T-helper 2 cell treated with Interferon-gamma antibody and Interleukin-4, amounts not matched to agents 5 μg/mL and 100 μg/mL, for 36 hours (primary cell): ENCODE results near the gene ZNF226.
A peak's percentile ranks its signal among the peaks of the same experiment; 100 is the strongest.
"Not testable (repeated sequence)": the region's sequence is repeated elsewhere in the genome, so short reads cannot be mapped to it uniquely, and the experiment has no call there.

Experiments
- DNase-seq: peaks from one replicate; pipeline ENCODE4 v3.0.0; 2021; ENCODE audit warnings: low spot score
- H3K27ac Mint-ChIP-seq: one replicate; pipeline ENCODE4 v1.8.0; 2021; ENCODE audit warnings: mild to moderate bottlenecking, mixed read lengths
- H3K27me3 Mint-ChIP-seq: one replicate; pipeline ENCODE4 v1.8.0; 2021; ENCODE audit warnings: low read depth, mixed read lengths
- H3K36me3 Mint-ChIP-seq: one replicate; pipeline ENCODE4 v1.8.0; 2021; ENCODE audit warnings: low read depth, mixed read lengths
- H3K4me1 Mint-ChIP-seq: one replicate; pipeline ENCODE4 v1.8.0; 2021; ENCODE audit warnings: low read depth, mixed read lengths
- H3K4me3 Mint-ChIP-seq: one replicate; pipeline ENCODE4 v1.8.0; 2022; ENCODE audit warnings: mild to moderate bottlenecking, moderate library complexity, mixed read lengths
- H3K9me3 Mint-ChIP-seq: one replicate; pipeline ENCODE4 v1.8.0; 2021; ENCODE audit warnings: mixed read lengths

ZNF226 gene

GRCh38 chr19:44190020-44190419 lies 25.1 kb downstream of the ZNF226 start:
- H3K27me3 Mint-ChIP-seq: no peaks in the 10 kb centered on the region
- peaks cover 56% of the 10 kb centered on the region for H3K9me3 Mint-ChIP-seq
- H3K4me1 Mint-ChIP-seq: no peaks in the 10 kb centered on the region
- H3K27ac Mint-ChIP-seq: no peak overlapping the region
- DNase-seq: no peak
- no peaks in the 10 kb centered on the region for H3K36me3 Mint-ChIP-seq
- H3K4me3 Mint-ChIP-seq: no peak overlapping the region

GRCh38 chr19:44192127-44192526 lies 27.2 kb downstream of the ZNF226 start:
- Mint-ChIP-seq H3K4me3 (no peak overlapping the region), H3K9me3 (peaks cover 62% of the 10 kb centered on the region), H3K36me3 (no peaks in the 10 kb centered on the region), H3K27me3 (no peaks in the 10 kb centered on the region), H3K4me1 (no peaks in the 10 kb centered on the region), H3K27ac (no peak overlapping the region)
- DNase-seq: no peak

GRCh38 chr19:44196772-44197171 lies 31.9 kb downstream of the ZNF226 start:
- H3K9me3 Mint-ChIP-seq: peaks cover 36% of the 10 kb centered on the region
- no peaks in the 10 kb centered on the region for H3K27me3 Mint-ChIP-seq
- DNase-seq: no peak

GRCh38 chr19:44202470-44202869 lies 37.6 kb downstream of the ZNF226 start:
- Mint-ChIP-seq H3K4me1 (peaks cover 6% of the 10 kb centered on the region), H3K27me3 (no peaks in the 10 kb centered on the region)
- no peak for DNase-seq

More at GRCh38 chr19:44196772-44197171, 31.9 kb downstream of the ZNF226 start:
- Mint-ChIP-seq H3K36me3 (no peaks in the 10 kb centered on the region), H3K4me3 (no peak overlapping the region), H3K27ac (no peak overlapping the region), H3K4me1 (no peaks in the 10 kb centered on the region)

GRCh38 chr19:44202974-44203373 lies 38.1 kb downstream of the ZNF226 start:
- Mint-ChIP-seq H3K27ac (no peak overlapping the region), H3K4me3 (no peak overlapping the region), H3K36me3 (peaks cover 6% of the 10 kb centered on the region), H3K27me3 (no peaks in the 10 kb centered on the region), H3K9me3 (peaks cover 34% of the 10 kb centered on the region), H3K4me1 (peaks cover 7% of the 10 kb centered on the region)
- DNase-seq: no peak

More at GRCh38 chr19:44202470-44202869, 37.6 kb downstream of the ZNF226 start:
- no peak overlapping the region for H3K4me3 Mint-ChIP-seq
- no peak overlapping the region for H3K27ac Mint-ChIP-seq
- peaks cover 6% of the 10 kb centered on the region for H3K36me3 Mint-ChIP-seq
- H3K9me3 Mint-ChIP-seq: peaks cover 31% of the 10 kb centered on the region

GRCh38 chr19:44203877-44204276 lies 39.0 kb downstream of the ZNF226 start:
- peaks cover 39% of the 10 kb centered on the region for H3K9me3 Mint-ChIP-seq
- H3K27ac Mint-ChIP-seq, H3K36me3 Mint-ChIP-seq, H3K4me3 Mint-ChIP-seq, DNase-seq, H3K4me1 Mint-ChIP-seq, H3K27me3 Mint-ChIP-seq: not testable (repeated sequence)

GRCh38 chr19:44204772-44205171 lies 39.9 kb downstream of the ZNF226 start:
- H3K27me3 Mint-ChIP-seq: no peaks in the 10 kb centered on the region
- no peak overlapping the region for H3K27ac Mint-ChIP-seq
- H3K4me3 Mint-ChIP-seq: no peak overlapping the region

GRCh38 chr19:44207126-44207803 lies 42.4 kb downstream of the ZNF226 start:
- Mint-ChIP-seq H3K27me3 (no peaks in the 10 kb centered on the region), H3K27ac (peak overlapping the region; percentile 86), H3K36me3 (peaks cover 6% of the 10 kb centered on the region), H3K4me1 (peaks cover 10% of the 10 kb centered on the region), H3K9me3 (peaks cover 53% of the 10 kb centered on the region), H3K4me3 (peak overlapping the region; percentile 89)
- peak; percentile 79 for DNase-seq

More at GRCh38 chr19:44204772-44205171, 39.9 kb downstream of the ZNF226 start:
- DNase-seq: no peak
- H3K9me3 Mint-ChIP-seq: peaks cover 45% of the 10 kb centered on the region
- H3K36me3 Mint-ChIP-seq: peaks cover 6% of the 10 kb centered on the region
- peaks cover 10% of the 10 kb centered on the region for H3K4me1 Mint-ChIP-seq

- peaks cover 14% of the 10 kb centered on the region for H3K4me1 Mint-ChIP-seq
- peak; percentile 77 for DNase-seq
- H3K4me3 Mint-ChIP-seq: peak within 1 kb of the TSS; percentile 90
- H3K27me3 Mint-ChIP-seq: no peaks in the 10 kb centered on the region
- peaks cover 43% of the 10 kb centered on the region for H3K9me3 Mint-ChIP-seq
- peaks cover 37% of the 10 kb centered on the region for H3K36me3 Mint-ChIP-seq
- peak within 1 kb of the TSS; percentile 91 for H3K27ac Mint-ChIP-seq
Observed at GRCh38 chr19:44212250-44212865, 47.5 kb downstream of the ZNF226 start, which contains the start of gene ZNF227. ZNF227 (plus strand) TSS chr19:44212532; CDS start chr19:44217793, 5,261 bp downstream.

GRCh38 chr19:44212866-44213346 lies 48.0 kb downstream of the ZNF226 start:
- peak overlapping the region; percentile 91 for H3K27ac Mint-ChIP-seq
- peaks cover 12% of the 10 kb centered on the region for H3K4me1 Mint-ChIP-seq
- H3K36me3 Mint-ChIP-seq: peaks cover 43% of the 10 kb centered on the region
- H3K27me3 Mint-ChIP-seq: no peaks in the 10 kb centered on the region
- peaks cover 43% of the 10 kb centered on the region for H3K9me3 Mint-ChIP-seq
- H3K4me3 Mint-ChIP-seq: peak overlapping the region; percentile 90
- DNase-seq: no peak

GRCh38 chr19:44219926-44220325 lies 55.0 kb downstream of the ZNF226 start:
- H3K27ac Mint-ChIP-seq, H3K4me3 Mint-ChIP-seq, DNase-seq, H3K4me1 Mint-ChIP-seq, H3K27me3 Mint-ChIP-seq: not testable (repeated sequence)
- Mint-ChIP-seq H3K36me3 (peaks cover 70% of the 10 kb centered on the region), H3K9me3 (peaks cover 41% of the 10 kb centered on the region)

GRCh38 chr19:44220761-44221160 lies 55.9 kb downstream of the ZNF226 start:
- not testable (repeated sequence) for H3K4me3 Mint-ChIP-seq, DNase-seq, H3K27ac Mint-ChIP-seq, H3K4me1 Mint-ChIP-seq, H3K27me3 Mint-ChIP-seq
- Mint-ChIP-seq H3K36me3 (peaks cover 69% of the 10 kb centered on the region), H3K9me3 (peaks cover 41% of the 10 kb centered on the region)

GRCh38 chr19:44221291-44221690 lies 56.4 kb downstream of the ZNF226 start:
- not testable (repeated sequence) for H3K4me1 Mint-ChIP-seq, H3K27me3 Mint-ChIP-seq, H3K4me3 Mint-ChIP-seq, DNase-seq, H3K27ac Mint-ChIP-seq
- H3K36me3 Mint-ChIP-seq: peaks cover 69% of the 10 kb centered on the region
- H3K9me3 Mint-ChIP-seq: peaks cover 40% of the 10 kb centered on the region
